ENCODE results near the gene DNAJB2.

Gene DNAJB2

GRCh38 chr2:219245899-219246230 is 33.3 kb upstream of the DNAJB2 start:
- peak overlapping the region; percentile 57; the same call in 1 of the 2 replicates for H2AFZ ChIP-seq (ENCODE audit: low read length)
- no peaks in the 10 kb centered on the region for H4K20me1 ChIP-seq (ENCODE audit: insufficient read depth, low read length)
- H3K79me2 ChIP-seq (ENCODE audit: low read length) = peaks cover 39% of the 10 kb centered on the region
- TF ChIP-seq CTCF (IDR thresholded peaks at IDR 0.05; ENCODE audit: low read length) (no peak), EZH2phosphoT487 (IDR thresholded peaks at IDR 0.05; ENCODE audit: low read length) (no peak), EZH2 (optimal IDR thresholded peaks at IDR 0.05; ENCODE audit: low read depth, low read length) (no peak)
- peaks cover 47% of the 10 kb centered on the region for H3K4me1 ChIP-seq (ENCODE audit: low read length)
- H3K4me2 ChIP-seq (ENCODE audit: low read depth, low read length) = peak overlapping the region; percentile 94
- peak overlapping the region; percentile 62; the same call in 1 of the 2 replicates for H3K27ac ChIP-seq (ENCODE audit: low read length)
- H3K9ac ChIP-seq (ENCODE audit: low read length) = peak overlapping the region; percentile 93
- 0 out of 2 replicates have a peak, but pooled peaks cover 4% of the 10 kb centered on the region for H3K36me3 ChIP-seq (replicated peaks; ENCODE audit: insufficient read depth, low read length)
- peak overlapping the region; percentile 89 for H3K4me3 ChIP-seq (ENCODE audit: low read length)
- H3K9me3 ChIP-seq (replicated peaks; ENCODE audit: insufficient read depth, low read length) = no peaks in the 10 kb centered on the region
- H3F3A ChIP-seq (ENCODE audit: insufficient read depth, low read length) = peaks cover 31% of the 10 kb centered on the region
- H3K9me2 ChIP-seq (replicated peaks; ENCODE audit: insufficient read depth, low read length) = no peaks in the 10 kb centered on the region
- DNase-seq = no peak
- H3K27me3 ChIP-seq (replicated peaks; ENCODE audit: insufficient read depth, low read length) = no peaks in the 10 kb centered on the region

GRCh38 chr2:219246559-219246958 is 32.6 kb upstream of the DNAJB2 start:
- H2AFZ ChIP-seq (ENCODE audit: low read length) = no peak overlapping the region
- H3K9ac ChIP-seq (ENCODE audit: low read length) = no peak overlapping the region
- no peaks in the 10 kb centered on the region for H3K9me2 ChIP-seq (replicated peaks; ENCODE audit: insufficient read depth, low read length)
- no peak overlapping the region for H3K4me3 ChIP-seq (ENCODE audit: low read length)
- H3K27me3 ChIP-seq (replicated peaks; ENCODE audit: insufficient read depth, low read length) = no peaks in the 10 kb centered on the region
- no peaks in the 10 kb centered on the region for H4K20me1 ChIP-seq (ENCODE audit: insufficient read depth, low read length)
- no peak overlapping the region for H3K27ac ChIP-seq (ENCODE audit: low read length)
- DNase-seq = no peak
- TF ChIP-seq EZH2phosphoT487 (IDR thresholded peaks at IDR 0.05; ENCODE audit: low read length) = no peak
- no peak for TF ChIP-seq EZH2 (optimal IDR thresholded peaks at IDR 0.05; ENCODE audit: low read depth, low read length)
- no peak for TF ChIP-seq CTCF (IDR thresholded peaks at IDR 0.05; ENCODE audit: low read length)
- H3K79me2 ChIP-seq (ENCODE audit: low read length) = peaks cover 46% of the 10 kb centered on the region
- H3F3A ChIP-seq (ENCODE audit: insufficient read depth, low read length) = peaks cover 31% of the 10 kb centered on the region
- H3K4me1 ChIP-seq (ENCODE audit: low read length) = peaks cover 52% of the 10 kb centered on the region
- H3K9me3 ChIP-seq (replicated peaks; ENCODE audit: insufficient read depth, low read length) = no peaks in the 10 kb centered on the region
- H3K4me2 ChIP-seq (ENCODE audit: low read depth, low read length) = peak overlapping the region; percentile 94; the same call in 1 of the 2 replicates
- 0 out of 2 replicates have a peak, but pooled peaks cover 6% of the 10 kb centered on the region for H3K36me3 ChIP-seq (replicated peaks; ENCODE audit: insufficient read depth, low read length)

GRCh38 chr2:219247678-219248642 is 31.2 kb upstream of the DNAJB2 start:
- peak; percentile 49 for DNase-seq
- Histone ChIP-seq H3F3A (ENCODE audit: insufficient read depth, low read length) (peaks cover 31% of the 10 kb centered on the region), H4K20me1 (ENCODE audit: insufficient read depth, low read length) (no peaks in the 10 kb centered on the region), H3K4me1 (ENCODE audit: low read length) (peaks cover 61% of the 10 kb centered on the region), H3K9me3 (replicated peaks; ENCODE audit: insufficient read depth, low read length) (no peaks in the 10 kb centered on the region), H3K9me2 (replicated peaks; ENCODE audit: insufficient read depth, low read length) (no peaks in the 10 kb centered on the region), H2AFZ (ENCODE audit: low read length) (no peak overlapping the region), H3K4me2 (ENCODE audit: low read depth, low read length) (peak overlapping the region; percentile 41), H3K27me3 (replicated peaks; ENCODE audit: insufficient read depth, low read length) (no peaks in the 10 kb centered on the region), H3K9ac (ENCODE audit: low read length) (no peak overlapping the region), H3K4me3 (ENCODE audit: low read length) (no peak overlapping the region), H3K36me3 (replicated peaks; ENCODE audit: insufficient read depth, low read length) (0 out of 2 replicates have a peak, but pooled peaks cover 6% of the 10 kb centered on the region), H3K27ac (ENCODE audit: low read length) (peak overlapping the region; percentile 89; the same call in 1 of the 2 replicates), H3K79me2 (ENCODE audit: low read length) (peaks cover 60% of the 10 kb centered on the region)
- TF ChIP-seq EZH2phosphoT487 (IDR thresholded peaks at IDR 0.05; ENCODE audit: low read length) = no peak
- TF ChIP-seq EZH2 (optimal IDR thresholded peaks at IDR 0.05; ENCODE audit: low read depth, low read length) = no peak
- no peak for TF ChIP-seq CTCF (IDR thresholded peaks at IDR 0.05; ENCODE audit: low read length)
